Brain pericyte (primary cell): Measurements from ENCODE around the gene CLDN15.
A peak's percentile ranks its signal among the peaks of the same experiment; 100 is the strongest.
"Not testable (repeated sequence)": the region's sequence is repeated elsewhere in the genome, so short reads cannot be mapped to it uniquely, and the experiment has no call there.

Experiments used
- DNase-seq: peaks from one replicate; pipeline ENCODE4 v3.0.0-alpha.2; 2012; ENCODE audit warnings: low read depth, low spot score

Gene CLDN15

DNA sequence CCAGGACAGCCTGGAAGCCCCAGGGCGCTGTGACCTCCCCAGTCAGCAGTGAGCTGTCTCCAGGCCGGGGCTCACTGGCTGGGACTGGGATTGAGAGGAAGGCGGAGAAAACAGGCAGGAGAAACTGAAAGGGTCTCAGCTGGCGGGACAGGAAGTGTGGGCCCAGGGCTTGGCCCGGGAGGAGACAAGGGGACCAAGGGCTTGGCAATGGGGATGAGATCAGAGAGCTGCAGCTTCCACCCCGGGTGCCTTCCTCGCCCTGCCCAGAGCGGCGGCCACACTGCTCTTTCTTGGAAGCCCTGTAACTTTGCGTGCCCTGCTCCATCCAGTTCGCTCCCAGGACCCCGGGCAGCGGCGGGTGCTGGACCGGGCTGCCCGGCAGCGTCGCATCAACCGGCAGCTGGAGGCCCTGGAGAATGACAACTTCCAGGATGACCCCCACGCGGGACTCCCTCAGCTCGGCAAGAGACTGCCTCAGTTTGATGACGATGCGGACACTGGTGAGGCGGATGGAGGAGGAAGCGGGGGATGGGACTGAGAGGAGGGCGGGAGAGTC lies 15.2 kb downstream of the CLDN15 start:
- DNase-seq: no peak

DNA sequence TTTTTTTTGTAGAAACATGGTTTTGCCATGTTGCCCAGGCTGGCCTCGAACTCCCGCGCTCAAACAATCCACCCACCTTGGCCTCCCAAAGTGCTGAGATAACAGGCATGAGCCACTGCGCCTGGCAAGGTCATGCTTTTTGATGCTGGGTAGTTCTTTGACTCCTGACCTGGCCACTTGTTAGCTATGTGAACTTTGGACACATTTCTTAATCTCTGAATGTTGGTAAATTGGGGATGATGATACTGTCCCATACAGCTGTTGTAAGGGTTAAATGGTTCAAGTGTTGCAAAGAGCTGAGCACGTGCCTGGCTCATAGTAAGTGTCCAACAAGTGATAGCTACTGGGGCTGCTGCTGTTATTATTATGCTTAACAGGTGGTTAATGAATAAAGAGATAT lies 17.3 kb downstream of the CLDN15 start:
- no peak for DNase-seq

DNA sequence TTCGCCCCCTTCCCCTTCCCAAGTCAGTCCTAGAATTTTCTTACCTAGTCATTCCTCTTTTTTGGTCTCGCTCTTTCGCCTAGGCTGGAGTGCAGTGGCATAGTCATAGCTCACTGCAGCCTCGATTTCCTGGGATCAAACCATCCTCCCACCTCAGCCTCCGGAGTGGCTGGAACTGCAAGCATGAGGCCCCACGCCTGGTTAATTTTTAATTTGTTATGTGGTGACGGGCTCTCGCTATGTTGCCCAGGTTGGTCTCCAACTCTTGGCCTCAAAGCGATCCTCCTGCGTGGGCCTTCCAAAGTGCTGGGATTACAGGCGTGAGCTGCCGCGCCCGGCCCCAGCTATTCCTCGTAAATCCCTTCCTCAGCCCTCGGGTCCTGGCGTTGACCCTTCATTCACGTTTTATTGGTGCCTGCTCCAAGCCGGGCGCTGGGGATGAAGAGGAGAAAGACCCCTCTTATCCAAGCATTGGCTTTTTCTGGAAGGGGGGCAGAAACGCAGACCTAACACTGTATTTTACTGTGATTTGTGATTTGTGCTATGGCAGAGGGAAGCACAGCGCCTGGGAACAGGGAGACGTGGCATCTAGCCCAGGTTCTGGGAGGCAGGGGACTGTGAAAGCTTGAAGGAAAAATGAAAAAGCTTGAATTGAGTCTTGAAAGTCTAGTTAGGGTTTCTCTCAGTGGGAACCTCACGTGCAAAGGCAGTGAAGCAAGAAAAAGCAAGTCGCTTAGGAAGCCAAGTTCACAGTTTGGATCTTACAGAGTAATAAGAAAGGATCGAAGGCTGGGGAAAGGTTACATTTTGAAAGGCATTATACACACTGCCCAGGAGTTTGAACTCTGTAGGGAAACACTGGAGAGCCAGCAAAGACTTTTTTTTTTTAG lies 19.1 kb downstream of the CLDN15 start:
- DNase-seq: no peak

DNA sequence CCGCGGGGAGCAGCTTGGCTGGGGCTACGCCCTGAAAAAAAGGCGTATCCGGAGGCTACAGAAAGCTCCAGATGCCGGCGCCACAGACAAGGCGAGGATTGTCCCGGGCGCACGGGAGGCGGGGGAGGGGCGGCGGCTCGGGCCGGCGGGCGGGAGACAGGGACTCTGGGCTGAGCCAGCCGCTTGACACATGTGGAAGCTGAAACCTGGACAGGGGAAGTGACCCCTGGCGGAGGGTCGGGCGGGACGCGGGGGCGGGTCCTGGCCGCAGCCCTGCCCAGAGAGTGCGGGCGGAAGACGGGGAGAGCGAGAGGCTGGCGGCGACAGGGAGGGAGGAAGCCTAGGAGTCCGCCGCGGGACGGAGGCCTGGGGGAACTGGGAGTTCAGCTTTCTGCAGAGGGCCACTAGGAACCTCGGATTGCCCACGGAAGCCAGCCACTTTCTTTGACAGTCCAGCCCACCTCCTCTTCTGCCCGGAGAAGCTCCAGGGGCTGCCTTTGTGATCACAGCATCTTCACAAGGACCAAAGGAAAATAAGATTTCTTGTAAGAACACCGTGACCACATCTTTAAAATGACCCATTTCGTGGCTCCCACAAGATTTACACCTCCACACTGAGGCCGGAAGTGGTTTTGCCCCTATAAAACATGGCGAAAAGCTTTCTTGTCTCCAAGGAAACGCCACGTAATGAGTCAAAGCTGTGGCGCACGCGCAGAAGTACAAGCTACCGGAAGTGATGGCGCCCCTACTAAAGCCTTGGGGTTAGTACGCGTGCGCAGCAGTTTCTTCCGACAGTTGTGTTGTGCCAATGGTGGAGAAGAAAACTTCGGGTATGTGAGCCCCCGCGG lies 20.0 kb downstream of the CLDN15 start, which contains the start of the genes PLOD3 and ZNHIT1:
TSS of gene PLOD3 (minus strand) at position 194 of the 848 bp plus-strand sequence. CDS start 307 bp downstream, outside the sequence.
TSS of gene ZNHIT1 (plus strand) at position 778 of the 848 bp plus-strand sequence. CDS start at position 809, 31 bp downstream.
- peak; percentile 91 for DNase-seq

DNA sequence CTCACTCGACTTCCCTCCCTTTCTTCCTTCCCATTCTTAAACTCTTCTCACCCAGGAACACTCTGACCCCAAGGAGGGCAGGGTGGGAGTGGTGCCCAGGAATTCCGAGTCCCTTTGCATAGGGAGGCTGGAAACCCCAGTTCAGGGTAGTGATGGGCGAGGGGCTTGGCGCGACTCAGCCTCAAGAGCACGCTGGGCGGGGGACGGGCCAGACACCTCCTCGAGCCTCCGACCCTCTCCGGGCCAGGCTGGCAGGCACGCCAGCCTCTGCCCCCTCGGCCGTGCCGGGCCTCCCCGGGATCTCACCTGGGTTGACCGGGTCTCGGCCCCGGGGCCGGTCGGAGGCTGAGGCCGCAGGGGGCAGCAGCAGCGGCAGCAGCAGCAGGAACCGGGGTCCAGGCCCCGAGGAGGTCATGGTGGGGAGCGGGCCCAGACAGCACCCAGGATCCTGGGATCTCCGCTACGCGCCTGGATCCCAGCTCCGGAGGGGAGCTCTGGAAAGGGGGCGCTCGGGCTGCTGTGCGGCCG lies 20.7 kb downstream of the CLDN15 start:
- no peak for DNase-seq

DNA sequence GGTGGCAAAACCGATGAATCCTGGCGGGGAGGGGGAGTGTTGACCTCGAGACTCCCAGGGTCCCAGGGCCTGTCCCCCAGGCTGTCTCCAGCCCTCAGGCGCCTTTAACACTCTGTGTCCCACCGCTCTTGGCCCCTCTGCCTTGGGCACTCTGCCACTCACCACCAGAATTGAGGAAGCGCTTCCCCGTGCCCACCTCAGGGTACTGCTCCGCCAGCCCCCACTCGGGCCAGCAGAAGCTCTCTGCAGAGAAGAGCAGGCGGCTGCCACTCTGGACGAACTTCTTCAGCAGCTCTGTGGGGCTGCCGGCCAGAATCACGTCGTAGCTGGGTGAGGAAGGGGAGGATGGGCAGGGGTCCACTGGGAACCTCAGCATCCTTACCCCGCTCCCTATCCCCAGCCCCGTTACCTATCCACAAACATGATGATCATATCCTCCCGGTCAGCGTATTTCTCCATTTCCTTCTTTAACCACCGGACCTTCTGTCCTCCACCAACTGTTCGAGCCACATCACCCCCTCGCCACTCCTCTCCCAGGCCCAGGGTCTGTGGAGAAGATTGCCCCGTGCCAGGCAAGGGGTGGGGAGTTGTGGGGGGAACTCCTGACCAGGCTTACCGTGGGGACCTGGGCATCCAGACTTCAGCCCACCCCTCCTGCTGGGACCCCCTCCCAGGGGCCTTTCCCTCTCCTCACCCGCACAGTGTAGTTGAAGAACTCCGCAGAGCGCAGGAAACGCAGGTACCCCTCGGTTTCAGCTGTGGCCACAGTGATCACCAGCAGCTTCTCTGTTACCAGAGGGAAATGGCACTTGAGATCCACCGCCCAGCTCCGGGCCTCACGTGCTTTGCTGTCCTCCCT lies 21.4 kb downstream of the CLDN15 start:
- DNase-seq: no peak

DNA sequence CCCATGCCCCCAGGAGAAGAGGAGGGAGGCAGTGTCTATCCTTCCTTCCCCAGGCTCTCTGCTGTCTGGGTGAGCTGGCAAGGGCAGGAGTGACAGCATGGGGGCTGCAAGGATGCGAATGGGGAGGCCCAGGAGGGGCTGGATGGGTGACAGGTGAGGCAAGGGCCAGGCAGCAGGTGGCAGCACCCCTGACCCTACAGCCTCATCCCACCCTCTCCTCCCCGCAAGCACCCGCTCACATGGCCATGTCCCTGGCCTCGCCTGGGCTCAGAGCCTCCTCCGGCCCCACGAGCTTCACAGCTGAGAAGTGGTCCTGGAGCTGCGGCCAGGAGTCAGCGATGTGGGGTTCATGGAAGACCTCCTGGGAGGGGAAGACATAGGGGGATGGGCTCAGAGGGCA lies 25.6 kb downstream of the CLDN15 start:
- no peak for DNase-seq

DNA sequence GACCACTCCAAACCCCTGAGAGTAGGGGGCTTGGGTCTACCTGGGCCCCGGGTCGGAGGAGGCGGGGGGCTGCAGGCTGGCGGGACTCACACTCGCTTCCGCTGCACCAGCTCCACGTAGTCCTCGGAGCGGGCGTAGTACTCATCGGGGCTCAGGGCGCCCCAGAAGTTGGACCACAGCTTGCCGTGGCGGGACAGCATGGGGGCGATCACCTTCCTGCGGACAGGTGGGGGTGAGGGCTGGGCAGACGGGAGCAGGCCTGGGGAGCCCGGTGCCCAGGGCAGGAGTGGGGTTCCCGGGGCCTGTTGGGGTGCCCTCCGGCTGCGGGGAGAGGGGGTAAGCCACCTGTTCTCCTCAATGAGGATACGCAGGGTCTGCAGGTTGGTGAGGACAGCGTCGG lies 26.1 kb downstream of the CLDN15 start:
- no peak for DNase-seq

DNA sequence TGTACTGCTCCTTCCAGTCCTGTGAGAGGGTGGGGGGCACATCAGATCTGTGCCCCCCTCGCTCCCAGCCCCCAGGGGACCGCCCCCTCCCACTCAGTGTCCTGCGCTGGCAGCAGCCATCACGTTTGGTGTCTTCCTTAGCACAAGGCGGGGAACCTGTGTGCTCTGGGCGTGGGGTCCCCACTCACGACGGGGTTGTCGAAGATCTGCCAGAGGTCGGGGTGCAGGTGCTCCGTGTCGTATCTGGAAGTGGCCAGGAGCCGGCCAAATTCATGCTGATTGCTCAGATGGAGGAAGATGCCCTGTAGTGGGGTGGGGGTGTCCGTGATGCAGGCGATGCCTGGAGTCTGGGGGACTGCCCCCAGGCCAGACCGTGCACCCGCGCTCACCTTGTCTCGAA lies 27.5 kb downstream of the CLDN15 start:
- DNase-seq: no peak

DNA sequence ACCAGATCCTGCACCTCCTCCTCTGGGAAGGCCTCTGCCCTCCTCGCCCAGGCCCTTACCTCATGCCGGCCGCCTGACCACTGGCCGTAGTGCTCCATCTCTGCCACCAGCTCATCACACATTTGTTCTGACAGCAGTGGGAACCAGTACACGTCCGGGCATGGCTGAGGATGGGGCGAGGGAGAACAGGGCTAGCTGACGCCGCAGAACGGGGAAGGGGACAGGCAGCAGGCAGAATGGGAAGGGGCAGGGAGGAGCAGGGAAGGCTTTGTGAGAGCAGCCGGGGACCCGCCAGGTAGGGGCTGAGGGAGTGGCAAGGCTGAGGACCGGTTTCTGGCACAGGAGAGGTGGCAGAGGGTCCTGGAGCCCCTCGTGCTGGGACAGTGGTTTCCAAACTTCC lies 28.8 kb downstream of the CLDN15 start:
- DNase-seq: no peak

DNA sequence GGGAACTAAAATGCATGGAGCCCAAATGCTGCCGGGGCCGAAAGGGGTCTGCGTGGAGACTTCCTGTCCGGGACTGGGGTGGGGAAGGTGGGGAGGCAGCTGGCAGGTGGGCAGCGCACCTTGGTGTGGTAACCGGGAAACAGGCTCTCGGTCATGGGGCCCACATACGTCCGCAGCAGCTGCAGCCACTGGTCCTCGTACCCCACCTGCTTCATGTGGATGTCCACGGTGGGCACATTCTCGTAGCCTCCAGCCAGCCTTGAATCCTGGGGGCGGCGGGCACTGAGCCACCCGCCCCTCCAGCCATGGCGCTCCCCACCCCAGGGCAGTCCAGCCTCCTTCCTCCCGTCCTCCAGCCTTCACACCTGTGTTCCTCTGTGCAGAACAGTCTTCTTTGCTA lies 30.1 kb downstream of the CLDN15 start:
- no peak for DNase-seq

DNA sequence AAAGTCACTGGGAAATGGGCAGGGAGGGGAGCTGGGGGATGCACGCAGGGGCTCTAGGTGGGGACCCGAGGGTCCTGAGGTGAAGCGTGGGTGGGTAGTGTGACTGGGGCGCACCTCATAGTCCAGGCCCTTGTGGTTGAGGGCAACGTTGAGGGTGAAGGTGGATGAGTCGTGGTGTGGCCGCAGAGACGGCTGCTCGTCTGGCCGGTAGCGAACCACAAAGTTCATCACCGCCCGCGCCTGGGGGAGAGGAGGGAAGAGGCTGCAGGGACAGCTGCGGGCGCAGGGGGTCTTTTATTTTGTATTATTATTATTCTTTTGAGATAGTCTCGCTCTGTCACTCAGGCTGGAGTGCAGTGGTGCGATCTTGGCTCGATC lies 30.9 kb downstream of the CLDN15 start:
- DNase-seq: no peak

DNA sequence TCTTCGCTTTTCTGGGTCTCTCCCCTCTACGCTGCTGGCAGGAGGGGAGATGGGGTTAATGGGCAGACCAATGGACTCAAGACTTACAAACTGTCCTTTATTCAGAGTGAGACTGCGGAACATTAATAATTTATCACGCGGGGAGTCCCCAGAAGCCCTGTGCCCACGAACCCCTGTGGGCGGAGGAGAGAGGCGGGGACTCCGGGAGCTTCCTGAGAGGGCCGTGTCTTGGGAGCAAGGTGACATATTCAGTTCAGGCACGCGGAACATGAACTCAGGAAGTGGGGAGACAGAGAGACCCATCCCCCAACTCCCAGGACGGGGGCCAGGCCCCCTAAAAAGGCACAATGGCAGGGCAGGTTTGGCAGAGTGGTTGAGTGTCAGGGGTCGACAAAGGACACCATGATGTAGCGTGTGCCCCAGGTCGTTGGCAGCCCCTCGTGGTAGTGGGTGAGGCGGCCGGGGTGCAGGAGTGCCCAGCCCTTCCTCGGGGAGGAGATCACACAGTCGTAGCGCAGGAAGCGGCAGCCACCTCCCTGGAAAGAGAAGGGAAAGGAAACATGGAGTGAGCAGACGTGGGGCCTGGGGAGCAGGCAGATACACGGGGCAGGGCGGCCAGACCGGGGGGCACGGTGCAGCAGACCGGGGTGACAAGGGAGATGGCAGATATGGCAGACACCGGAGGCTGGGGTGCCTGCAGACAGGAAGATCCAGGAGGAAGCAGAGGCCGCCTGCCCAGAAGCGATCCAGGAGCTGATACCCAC lies 31.5 kb downstream of the CLDN15 start:
- DNase-seq: no peak

DNA sequence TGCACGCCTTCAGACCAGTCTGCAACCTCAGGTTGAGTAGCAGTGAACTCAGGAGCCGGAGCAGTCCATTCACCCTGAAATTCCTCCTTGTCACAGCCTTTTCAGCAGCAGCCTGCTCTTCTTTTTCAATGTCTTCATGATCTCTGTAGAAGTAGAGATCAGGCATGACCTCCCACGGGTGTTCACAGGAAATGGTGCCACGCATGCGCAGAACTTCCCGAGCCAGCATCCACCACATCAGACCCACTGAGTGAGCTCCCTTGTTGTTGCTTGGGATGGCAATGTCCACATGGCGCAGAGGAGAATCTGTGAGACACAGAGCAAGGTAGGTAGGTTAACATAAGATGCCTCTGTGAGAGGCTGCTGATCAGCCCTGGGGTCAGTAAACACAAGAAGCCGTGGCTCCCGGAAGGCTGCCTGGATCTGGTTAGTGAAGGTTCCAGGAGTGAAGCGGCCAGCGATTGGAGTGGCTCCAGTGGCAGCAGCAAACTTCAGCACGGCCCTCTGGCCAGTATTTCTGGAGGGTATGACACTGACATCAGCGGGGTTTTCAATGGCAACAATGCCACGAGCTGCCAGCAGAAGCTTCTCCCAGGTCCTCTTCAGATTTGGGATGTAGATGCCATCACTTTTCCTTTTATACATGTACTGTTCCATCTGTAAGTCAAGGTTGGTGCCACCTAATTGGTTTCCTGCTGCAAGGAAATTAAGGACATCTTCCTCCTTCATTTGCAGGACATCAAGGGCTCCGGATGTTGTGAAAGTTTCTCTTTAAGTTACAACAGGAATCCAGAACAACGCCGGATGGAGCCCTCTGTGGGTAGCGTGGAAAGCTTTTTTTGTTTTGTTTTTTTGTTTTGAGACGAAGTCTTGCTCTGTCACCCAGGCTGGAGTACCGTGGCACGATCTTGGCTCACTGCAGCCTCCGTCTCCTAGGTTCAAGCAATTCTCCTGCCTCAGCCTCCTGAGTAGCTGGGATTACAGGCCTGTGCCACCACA lies 33.6 kb downstream of the CLDN15 start:
- not testable (repeated sequence) for DNase-seq

DNA sequence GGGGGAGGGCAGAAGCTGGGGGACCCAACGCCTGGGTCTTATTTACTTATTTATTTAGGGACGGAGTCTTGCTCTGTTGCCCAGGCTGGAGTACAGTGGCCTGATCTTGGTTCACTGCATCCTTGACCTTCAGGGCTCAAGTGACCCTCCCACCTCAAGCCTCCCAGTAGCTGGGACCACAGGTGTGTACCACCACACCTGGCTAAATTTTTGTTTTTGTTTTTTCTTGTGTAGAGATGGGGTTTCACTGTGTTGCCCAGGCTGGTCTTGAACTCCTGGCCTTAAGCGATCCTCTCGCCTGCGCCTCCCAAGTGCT lies 35.0 kb downstream of the CLDN15 start:
- no peak for DNase-seq

DNA sequence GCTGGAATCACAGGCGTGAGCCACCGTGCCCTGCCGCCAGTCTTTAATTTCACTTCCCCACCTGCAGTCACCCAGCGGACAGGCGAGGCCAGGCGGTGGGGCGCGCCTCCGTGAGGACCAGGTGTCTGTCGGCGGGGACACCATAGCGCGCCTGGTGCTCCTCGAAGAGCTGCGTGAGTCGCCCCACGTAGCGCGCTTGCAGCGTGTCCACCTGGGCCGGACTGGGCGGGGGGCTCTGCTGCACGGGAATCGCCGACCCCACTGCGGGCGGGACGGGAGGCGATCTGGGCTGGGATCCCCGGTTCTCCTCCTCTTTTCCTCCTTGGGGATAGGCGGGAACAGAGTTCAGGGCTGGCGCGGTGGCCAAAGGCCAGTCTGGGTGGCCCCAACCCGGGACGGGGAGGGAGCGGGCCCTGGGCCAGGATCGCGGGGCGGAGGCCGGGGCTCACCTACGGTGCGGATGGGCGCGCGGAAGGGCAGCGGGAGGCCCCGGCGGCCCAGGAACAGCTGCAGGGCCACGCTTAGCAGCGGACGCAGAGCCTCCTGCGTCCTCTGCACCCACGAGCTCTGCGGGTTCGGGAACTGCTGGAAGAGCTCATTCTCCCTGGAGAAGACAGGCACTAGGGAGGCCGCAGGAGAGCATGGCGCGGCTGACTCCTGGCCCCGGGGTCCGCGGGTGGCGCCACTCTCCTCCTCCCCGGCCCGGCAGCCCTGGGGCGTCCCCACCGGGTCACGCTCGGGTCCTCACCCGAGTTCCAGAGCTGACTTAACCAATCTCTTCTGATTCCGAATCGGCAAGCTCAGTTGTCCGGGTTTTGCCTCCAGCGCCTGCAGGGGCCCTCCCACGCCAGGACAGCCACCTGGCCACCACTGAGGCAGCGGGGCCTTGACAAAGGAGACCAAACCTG lies 35.7 kb downstream of the CLDN15 start:
- no peak for DNase-seq

DNA sequence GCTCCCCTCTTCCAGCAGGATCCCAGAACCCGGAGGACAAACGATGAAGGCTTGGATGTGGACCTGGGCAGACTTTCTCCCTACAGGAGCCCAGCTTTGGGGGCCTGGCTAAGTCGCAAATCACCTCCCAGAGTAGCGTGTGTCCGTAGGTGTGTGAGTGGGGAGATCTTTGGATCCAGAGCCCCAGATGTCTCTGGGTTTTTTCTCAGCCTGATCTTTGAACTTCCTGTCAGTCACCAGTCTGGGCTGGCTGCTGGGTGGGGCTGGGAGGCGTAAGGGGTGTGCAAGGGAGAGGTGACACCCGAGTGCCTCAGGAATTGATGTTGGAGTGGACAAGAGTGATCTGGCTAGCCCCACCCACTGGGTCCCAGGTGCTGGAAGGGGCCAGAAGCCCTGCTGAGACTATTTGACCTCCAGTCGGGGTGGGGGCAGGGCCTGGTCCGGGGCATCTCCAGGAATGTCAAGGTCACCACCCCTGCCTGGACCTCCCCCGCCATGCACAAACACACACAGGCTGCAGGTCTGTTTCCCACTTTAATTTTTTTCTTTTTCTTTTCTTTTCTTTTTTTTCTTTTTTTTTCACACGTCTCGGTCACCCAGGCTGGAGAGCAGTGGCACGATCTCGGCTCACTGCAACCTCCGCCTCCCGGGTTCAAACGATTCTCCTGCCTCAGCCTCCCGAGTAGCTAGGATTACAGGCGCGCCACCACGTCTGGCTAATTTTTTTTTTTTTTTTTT lies 36.6 kb downstream of the CLDN15 start, which contains the start of gene MOGAT3:
TSS of gene MOGAT3 (minus strand) at position 175 of the 738 bp plus-strand sequence. CDS start 182 bp downstream, outside the sequence.
- no peak for DNase-seq
